Lower leg skin (tissue), 3 donors: ENCODE measurements around the gene GTSF1L.

ENCODE experiments used
- POLR2A ChIP-seq, 2 donors: fragments of 450-650 bp; IDR thresholded peaks; one replicate each; pipeline ENCODE4 v1.6.1; 2016 to 2017; ENCODE audit warnings: antibody characterized with exemption in 2 of 2, mild to moderate bottlenecking in 1 of 2, moderate library complexity in 1 of 2
- TF ChIP-seq, protein P1 (sequence below), 3 donors: fragments of 450-650 bp; IDR thresholded peaks; one replicate each; pipeline ENCODE4 v1.5.1; 2016; ENCODE audit warnings: antibody characterized with exemption in 3 of 3, mild to moderate bottlenecking in 3 of 3, moderate library complexity in 2 of 3

DNA sequence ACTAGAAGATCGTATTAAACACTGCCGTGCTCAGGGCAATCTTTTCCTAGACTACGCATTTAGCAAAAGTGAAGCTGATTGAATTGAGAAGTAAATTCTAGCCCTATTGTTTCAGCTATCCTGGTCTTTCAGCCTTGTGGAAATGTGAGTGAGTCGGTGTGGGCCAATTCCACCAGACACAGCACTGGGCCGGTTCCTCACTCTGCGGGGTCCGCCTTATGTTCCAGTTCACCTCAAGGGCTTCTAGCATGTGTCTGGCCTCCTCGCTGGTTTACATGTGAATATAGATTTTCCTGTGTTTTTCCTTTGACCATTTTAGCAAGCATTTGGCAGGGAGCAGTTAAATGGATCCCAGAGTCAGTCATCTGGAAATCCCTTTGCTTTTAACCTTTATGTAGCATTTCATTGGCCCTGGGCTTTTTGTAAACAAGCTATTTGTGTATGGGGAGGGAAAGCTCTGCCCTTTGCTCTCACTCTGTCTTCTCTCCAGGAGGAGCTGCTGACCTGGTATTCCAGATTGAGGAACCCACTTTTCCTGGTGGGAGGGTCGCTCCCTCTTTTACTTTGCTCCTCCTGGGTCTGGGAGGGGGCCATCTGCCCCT, 12.4 kb upstream of the GTSF1L start:
- TF ChIP-seq POLR2A (IDR thresholded peaks at IDR 0.05), result no peak
- TF ChIP-seq, protein P1, sequence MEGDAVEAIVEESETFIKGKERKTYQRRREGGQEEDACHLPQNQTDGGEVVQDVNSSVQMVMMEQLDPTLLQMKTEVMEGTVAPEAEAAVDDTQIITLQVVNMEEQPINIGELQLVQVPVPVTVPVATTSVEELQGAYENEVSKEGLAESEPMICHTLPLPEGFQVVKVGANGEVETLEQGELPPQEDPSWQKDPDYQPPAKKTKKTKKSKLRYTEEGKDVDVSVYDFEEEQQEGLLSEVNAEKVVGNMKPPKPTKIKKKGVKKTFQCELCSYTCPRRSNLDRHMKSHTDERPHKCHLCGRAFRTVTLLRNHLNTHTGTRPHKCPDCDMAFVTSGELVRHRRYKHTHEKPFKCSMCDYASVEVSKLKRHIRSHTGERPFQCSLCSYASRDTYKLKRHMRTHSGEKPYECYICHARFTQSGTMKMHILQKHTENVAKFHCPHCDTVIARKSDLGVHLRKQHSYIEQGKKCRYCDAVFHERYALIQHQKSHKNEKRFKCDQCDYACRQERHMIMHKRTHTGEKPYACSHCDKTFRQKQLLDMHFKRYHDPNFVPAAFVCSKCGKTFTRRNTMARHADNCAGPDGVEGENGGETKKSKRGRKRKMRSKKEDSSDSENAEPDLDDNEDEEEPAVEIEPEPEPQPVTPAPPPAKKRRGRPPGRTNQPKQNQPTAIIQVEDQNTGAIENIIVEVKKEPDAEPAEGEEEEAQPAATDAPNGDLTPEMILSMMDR (IDR thresholded peaks at IDR 0.05), result no peak
